ENCODE data around the gene DNHD1. TPM values are rescaled to one million over a fixed set of nuclear protein-coding genes. Genes with fewer than 3 reads are reported as not detected.

DNHD1 gene
- total and polyA plus RNA-seq, 2 of the 8 experiments (the other 6 are each of a cell fraction or from before 2014, with no cell fraction given), result 5.0 to 6.8 TPM

DNA sequence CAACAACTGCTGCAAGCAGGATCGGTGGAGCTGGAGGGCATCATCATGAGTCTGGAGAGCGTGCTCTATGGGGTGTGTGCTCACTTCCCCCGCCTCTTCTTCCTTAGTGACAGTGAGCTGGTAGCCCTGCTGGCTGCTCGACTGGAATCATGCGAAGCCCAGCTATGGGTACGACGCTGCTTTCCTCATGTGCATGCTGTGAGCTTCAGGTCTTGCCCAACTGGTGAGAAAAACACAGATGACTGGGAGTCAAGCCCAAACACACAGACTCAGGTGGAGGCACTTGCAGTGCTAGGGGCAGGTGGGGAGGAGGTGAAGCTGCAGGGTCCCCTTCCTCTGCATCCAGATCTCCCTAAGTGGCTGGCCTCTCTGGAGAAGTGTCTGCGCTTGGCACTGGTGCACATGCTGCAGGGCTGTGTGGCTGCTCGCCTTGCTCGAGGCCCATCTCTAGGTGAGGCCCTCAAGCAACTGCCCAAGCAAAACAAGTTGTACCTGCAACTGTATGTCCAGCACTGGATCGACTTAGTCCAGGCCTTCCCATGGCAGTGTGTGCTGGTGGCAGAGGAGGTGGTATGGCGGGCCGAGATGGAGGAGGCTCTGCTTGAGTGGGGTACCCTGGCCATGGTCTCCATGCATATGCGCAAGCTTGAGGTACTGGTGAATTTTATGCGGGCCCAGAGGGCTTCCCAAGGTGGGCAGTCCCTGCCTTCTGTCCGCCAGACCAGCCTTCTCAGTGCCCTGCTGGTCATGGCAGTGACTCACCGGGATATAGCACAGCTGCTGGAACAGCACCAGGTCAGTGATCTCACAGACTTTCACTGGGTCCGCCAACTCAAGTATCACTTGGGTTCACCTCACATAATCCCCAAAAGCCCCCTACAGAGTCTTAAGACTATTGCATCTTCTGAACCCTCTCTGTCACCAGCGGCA is 48.1 kb downstream of the DNHD1 start (continued):
- TF ChIP-seq KDM1A (IDR thresholded peaks at IDR 0.05; ENCODE audit: borderline replicate concordance, low read length) (no peak), TAF1 (IDR thresholded peaks at IDR 0.05; ENCODE audit: low read depth, low read length) (no peak), NANOG (IDR thresholded peaks at IDR 0.05; ENCODE audit: insufficient read depth, low read depth, low read length, poor library complexity, severe bottlenecking) (no peak), SRF (IDR thresholded peaks at IDR 0.05; ENCODE audit: low read depth, low read length) (no peak)
- TF ChIP-seq, protein P1, sequence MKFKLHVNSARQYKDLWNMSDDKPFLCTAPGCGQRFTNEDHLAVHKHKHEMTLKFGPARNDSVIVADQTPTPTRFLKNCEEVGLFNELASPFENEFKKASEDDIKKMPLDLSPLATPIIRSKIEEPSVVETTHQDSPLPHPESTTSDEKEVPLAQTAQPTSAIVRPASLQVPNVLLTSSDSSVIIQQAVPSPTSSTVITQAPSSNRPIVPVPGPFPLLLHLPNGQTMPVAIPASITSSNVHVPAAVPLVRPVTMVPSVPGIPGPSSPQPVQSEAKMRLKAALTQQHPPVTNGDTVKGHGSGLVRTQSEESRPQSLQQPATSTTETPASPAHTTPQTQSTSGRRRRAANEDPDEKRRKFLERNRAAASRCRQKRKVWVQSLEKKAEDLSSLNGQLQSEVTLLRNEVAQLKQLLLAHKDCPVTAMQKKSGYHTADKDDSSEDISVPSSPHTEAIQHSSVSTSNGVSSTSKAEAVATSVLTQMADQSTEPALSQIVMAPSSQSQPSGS (IDR thresholded peaks at IDR 0.05; ENCODE audit: low read length), result no peak

All from H1 (cell line).